ENCODE data around the gene NDUFS7.

The NDUFS7 gene

GRCh38 chr19:1384478-1385110, 887 bp downstream of the NDUFS7 start:
- DNase-seq = peak in 1 of 2 experiments; percentile 47
- TF ChIP-seq GATA1 (IDR thresholded peaks at IDR 0.05; ENCODE audit: low read depth, low read length) = no peak
- no peak for TF ChIP-seq POLR2A (IDR thresholded peaks at IDR 0.05; ENCODE audit: low read length)

GRCh38 chr19:1385816-1386215, 2.1 kb downstream of the NDUFS7 start:
- TF ChIP-seq GATA1 (IDR thresholded peaks at IDR 0.05; ENCODE audit: low read depth, low read length) (no peak), POLR2A (IDR thresholded peaks at IDR 0.05; ENCODE audit: low read length) (no peak)
- no peak for DNase-seq

- no peak for DNase-seq
- TF ChIP-seq GATA1 (IDR thresholded peaks at IDR 0.05; ENCODE audit: low read depth, low read length) = no peak
- TF ChIP-seq POLR2A (IDR thresholded peaks at IDR 0.05; ENCODE audit: low read length) = no peak
Measured at GRCh38 chr19:1386945-1387683, 3.4 kb downstream of the NDUFS7 start.

GRCh38 chr19:1387684-1388636, 4.3 kb downstream of the NDUFS7 start:
- TF ChIP-seq POLR2A (IDR thresholded peaks at IDR 0.05; ENCODE audit: low read length) (no peak), GATA1 (IDR thresholded peaks at IDR 0.05; ENCODE audit: low read depth, low read length) (no peak)
- no peak for DNase-seq

- TF ChIP-seq POLR2A (IDR thresholded peaks at IDR 0.05; ENCODE audit: low read length) (no peak), GATA1 (IDR thresholded peaks at IDR 0.05; ENCODE audit: low read depth, low read length) (no peak)
- no peak for DNase-seq
Measured at GRCh38 chr19:1388637-1389026, 4.9 kb downstream of the NDUFS7 start.

- DNase-seq = no peak
- TF ChIP-seq GATA1 (IDR thresholded peaks at IDR 0.05; ENCODE audit: low read depth, low read length) (no peak), POLR2A (IDR thresholded peaks at IDR 0.05; ENCODE audit: low read length) (no peak)
Measured at GRCh38 chr19:1389033-1389940, 5.6 kb downstream of the NDUFS7 start.

GRCh38 chr19:1390890-1391423, 7.2 kb downstream of the NDUFS7 start:
- DNase-seq = no peak
- TF ChIP-seq GATA1 (IDR thresholded peaks at IDR 0.05; ENCODE audit: low read depth, low read length) = no peak
- TF ChIP-seq POLR2A (IDR thresholded peaks at IDR 0.05; ENCODE audit: low read length) = no peak

GRCh38 chr19:1392407-1392806, 8.7 kb downstream of the NDUFS7 start:
- no peak for TF ChIP-seq GATA1 (IDR thresholded peaks at IDR 0.05; ENCODE audit: low read depth, low read length)
- TF ChIP-seq POLR2A (IDR thresholded peaks at IDR 0.05; ENCODE audit: low read length) = no peak
- no peak for DNase-seq

GRCh38 chr19:1392939-1393530, 9.3 kb downstream of the NDUFS7 start:
- DNase-seq = no peak
- TF ChIP-seq POLR2A (IDR thresholded peaks at IDR 0.05; ENCODE audit: low read length) = no peak
- TF ChIP-seq GATA1 (IDR thresholded peaks at IDR 0.05; ENCODE audit: low read depth, low read length) = no peak

- no peak for DNase-seq
- no peak for TF ChIP-seq GATA1 (IDR thresholded peaks at IDR 0.05; ENCODE audit: low read depth, low read length)
- TF ChIP-seq POLR2A (IDR thresholded peaks at IDR 0.05; ENCODE audit: low read length) = no peak
Measured at GRCh38 chr19:1393841-1394240, 10.1 kb downstream of the NDUFS7 start.

- no peak for TF ChIP-seq POLR2A (IDR thresholded peaks at IDR 0.05; ENCODE audit: low read length)
- TF ChIP-seq GATA1 (IDR thresholded peaks at IDR 0.05; ENCODE audit: low read depth, low read length) = no peak
- no peak for DNase-seq
Measured at GRCh38 chr19:1394252-1395193, 10.8 kb downstream of the NDUFS7 start.

All from erythroblast (primary cell).